Kidney (tissue), 14 donors: ENCODE measurements around the gene RAD51B. TPM values are rescaled to one million over a fixed set of nuclear protein-coding genes. Genes with fewer than 3 reads are reported as not detected.
A peak's percentile ranks its signal among the peaks of the same experiment; 100 is the strongest.

Experiments used
- DNase-seq, 5 donors: peaks; one replicate each; pipeline ENCODE4 v3.0.0-alpha.2; 2013 to 2020
- FAIRE-seq: peaks from 2 replicates; lab custom pipeline; 2012; peaks lifted over from hg19 to GRCh38; lab: Jason Lieb, UNC
- H3K27ac ChIP-seq, 2 donors: one replicate each; pipeline ENCODE4 v1.7.0; 2013; ENCODE audit warnings: low read depth in 2 of 2, low read length in 2 of 2, inconsistent platforms in 1 of 2
- H3K27me3 ChIP-seq: one replicate; pipeline ENCODE4 v1.7.1; 2013; ENCODE audit warnings: low read length, inconsistent platforms; ENCODE audit not compliant: control insufficient read depth, insufficient read depth
- H3K36me3 ChIP-seq, 3 donors: one replicate each; pipeline versions ENCODE4 v1.7.0 to v1.7.1; 2013; ENCODE audit warnings: low read length in 3 of 3, control low read depth in 1 of 3, inconsistent platforms in 1 of 3; ENCODE audit not compliant: insufficient read depth in 3 of 3, control insufficient read depth in 2 of 3
- H3K4me1 ChIP-seq, 3 donors: one replicate each; pipeline versions ENCODE4 v1.7.0 to v1.7.1; 2013; ENCODE audit warnings: low read length in 3 of 3, inconsistent platforms in 1 of 3, low read depth in 1 of 3; ENCODE audit not compliant: control insufficient read depth in 2 of 3, insufficient read depth in 2 of 3
- H3K4me3 ChIP-seq, 3 donors: one replicate each; pipeline versions ENCODE4 v1.7.0 to v1.8.1; 2013; ENCODE audit warnings: low read length in 3 of 3, control low read depth in 1 of 3, inconsistent platforms in 1 of 3
- H3K9ac ChIP-seq, 3 donors: one replicate each; pipeline versions ENCODE4 v1.7.0 to v1.7.1; 2013; ENCODE audit warnings: low read length in 3 of 3, control low read depth in 1 of 3, inconsistent platforms in 1 of 3
- H3K9me3 ChIP-seq, 3 donors: one replicate each; pipeline versions ENCODE4 v1.7.0 to v1.7.1; 2013; ENCODE audit warnings: low read length in 3 of 3, control low read depth in 1 of 3, inconsistent platforms in 1 of 3; ENCODE audit not compliant: control insufficient read depth in 2 of 3, insufficient read depth in 1 of 3
- CTCF ChIP-seq: IDR thresholded peaks from 3 replicates; pipeline ENCODE4 v1.5.1; 2012; ENCODE audit warnings: mild to moderate bottlenecking, moderate library complexity, borderline replicate concordance; ENCODE audit not compliant: insufficient read depth; ENCODE audit errors: extremely low read depth
- intact Hi-C: fragments of 100-400 bp; cut with DNase I; formaldehyde crosslinking; loops from one replicate; pipeline ENCODE4 v1.11.1; 2022
- polyA plus RNA-seq: library from polyadenylated mRNA; stranded (reverse); fragments of 350-450 nt; fragmentation: Illumina TruSeq; extraction: RNeasy Lipid Tissue Mini Kit (QIAGEN cat#74804); gene quantifications from one replicate; pipeline ENCODE4 v1.2.3, GENCODE V29; 2014; ENCODE audit warnings: low read depth, low replicate concordance; ENCODE audit not compliant: insufficient read depth
- total RNA-seq: library from RNA; stranded (reverse); fragmentation: NEBNext Ultra II Directional; extraction: Animal tissue kit (Norgen Biotek cat#: 25700); gene quantifications from one replicate; pipeline ENCODE4 v1.2.1, GENCODE V29; 2021
- donor health status: control.
- donor health status: control.
- donor health status: control.
- donor health status: control.
- donor health status: control.
- donor health status: DM: yes; HTN: yes; CAD: no.
- donor health status: Normal renal cell carcinoma (clear cell type).

RAD51B gene
- total and polyA plus RNA-seq, 2 donors from 2014 or later: 6.9 to 18.0 TPM

GRCh38 chr14:68249661-68250451 is 430.3 kb downstream of the RAD51B start:
- Histone ChIP-seq H3K4me3 (no peak overlapping the region), H3K27ac (peak overlapping the region; percentile 22 to 84), H3K9me3 (no peaks in the 10 kb centered on the region), H3K27me3 (no peaks in the 10 kb centered on the region), H3K36me3 (no peaks in the 10 kb centered on the region), H3K4me1 (peaks cover 31 to 36% (median 36%) of the 10 kb centered on the region in 3 donors), H3K9ac (no peak overlapping the region)
- no peak for TF ChIP-seq CTCF
- intact Hi-C loops: loop anchor here (10.0 kb wide), 1 partner anchor 565 kb away; no protein-coding TSS in a partner anchor
- no peak for FAIRE-seq
- peak in 2 of 5 donors; percentile 85 to 86 for DNase-seq

- Histone ChIP-seq H3K36me3 (no peaks in the 10 kb centered on the region), H3K27me3 (no peaks in the 10 kb centered on the region), H3K4me1 (peaks cover 24 to 35% (median 30%) of the 10 kb centered on the region in 3 donors), H3K27ac (peak overlapping the region in 1 of 2 donors; percentile 83), H3K4me3 (no peak overlapping the region), H3K9ac (no peak overlapping the region), H3K9me3 (no peaks in the 10 kb centered on the region)
- no peak for TF ChIP-seq CTCF
- FAIRE-seq (no peak), DNase-seq (peak in 3 of 5 donors; percentile 43 to 82 (median 79))
- intact Hi-C loops: no loop called here
Measured at GRCh38 chr14:68250927-68251768, 431.6 kb downstream of the RAD51B start.

GRCh38 chr14:68251769-68252100 is 432.2 kb downstream of the RAD51B start:
- DNase-seq (no peak), FAIRE-seq (no peak)
- Histone ChIP-seq H3K36me3 (no peaks in the 10 kb centered on the region), H3K4me3 (no peak overlapping the region), H3K4me1 (peaks cover 22 to 30% (median 25%) of the 10 kb centered on the region in 3 donors), H3K9me3 (no peaks in the 10 kb centered on the region), H3K27me3 (no peaks in the 10 kb centered on the region), H3K9ac (no peak overlapping the region), H3K27ac (no peak overlapping the region)
- TF ChIP-seq CTCF: no peak
- intact Hi-C loops: no loop called here
